ENCODE results near the gene BMAL1. TPM values are rescaled to one million over a fixed set of nuclear protein-coding genes. Genes with fewer than 3 reads are reported as not detected.

The BMAL1 gene
- total RNA-seq, 1 donor from 2014 or later = 36.6 TPM

DNA sequence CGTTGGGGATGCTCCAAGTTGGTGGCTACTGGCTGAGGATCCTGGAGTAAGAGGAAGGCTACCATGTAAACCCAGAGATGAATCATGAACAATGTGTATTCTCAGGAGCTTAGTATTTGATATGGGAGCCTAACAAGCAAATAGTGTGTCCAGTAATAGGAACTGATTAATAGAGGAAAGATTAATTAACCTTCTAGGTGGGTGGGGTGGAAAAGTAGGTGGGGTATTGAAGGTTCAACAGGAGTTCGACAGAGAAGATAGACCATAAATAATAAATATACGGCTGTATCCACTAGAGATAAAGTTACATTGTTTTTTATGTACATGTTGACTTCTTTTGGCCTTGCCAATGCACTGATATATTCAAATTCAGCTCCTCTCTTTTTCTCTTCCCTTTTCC is 43.1 kb downstream of the BMAL1 start:
- Histone ChIP-seq H3K4me3 (ENCODE audit: low read depth, low read length) (no peak overlapping the region), H3K27me3 (ENCODE audit: control insufficient read depth, insufficient read depth, low read length) (no peaks in the 10 kb centered on the region), H3K36me3 (ENCODE audit: control insufficient read depth, insufficient read depth, low read length) (peaks cover 2% of the 10 kb centered on the region)
- FAIRE-seq (no peak), DNase-seq (ENCODE audit: low read depth) (no peak)
- TF ChIP-seq, protein P1, sequence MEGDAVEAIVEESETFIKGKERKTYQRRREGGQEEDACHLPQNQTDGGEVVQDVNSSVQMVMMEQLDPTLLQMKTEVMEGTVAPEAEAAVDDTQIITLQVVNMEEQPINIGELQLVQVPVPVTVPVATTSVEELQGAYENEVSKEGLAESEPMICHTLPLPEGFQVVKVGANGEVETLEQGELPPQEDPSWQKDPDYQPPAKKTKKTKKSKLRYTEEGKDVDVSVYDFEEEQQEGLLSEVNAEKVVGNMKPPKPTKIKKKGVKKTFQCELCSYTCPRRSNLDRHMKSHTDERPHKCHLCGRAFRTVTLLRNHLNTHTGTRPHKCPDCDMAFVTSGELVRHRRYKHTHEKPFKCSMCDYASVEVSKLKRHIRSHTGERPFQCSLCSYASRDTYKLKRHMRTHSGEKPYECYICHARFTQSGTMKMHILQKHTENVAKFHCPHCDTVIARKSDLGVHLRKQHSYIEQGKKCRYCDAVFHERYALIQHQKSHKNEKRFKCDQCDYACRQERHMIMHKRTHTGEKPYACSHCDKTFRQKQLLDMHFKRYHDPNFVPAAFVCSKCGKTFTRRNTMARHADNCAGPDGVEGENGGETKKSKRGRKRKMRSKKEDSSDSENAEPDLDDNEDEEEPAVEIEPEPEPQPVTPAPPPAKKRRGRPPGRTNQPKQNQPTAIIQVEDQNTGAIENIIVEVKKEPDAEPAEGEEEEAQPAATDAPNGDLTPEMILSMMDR (IDR thresholded peaks at IDR 0.05; ENCODE audit: insufficient read depth, low read length, severe bottlenecking) = no peak

DNA sequence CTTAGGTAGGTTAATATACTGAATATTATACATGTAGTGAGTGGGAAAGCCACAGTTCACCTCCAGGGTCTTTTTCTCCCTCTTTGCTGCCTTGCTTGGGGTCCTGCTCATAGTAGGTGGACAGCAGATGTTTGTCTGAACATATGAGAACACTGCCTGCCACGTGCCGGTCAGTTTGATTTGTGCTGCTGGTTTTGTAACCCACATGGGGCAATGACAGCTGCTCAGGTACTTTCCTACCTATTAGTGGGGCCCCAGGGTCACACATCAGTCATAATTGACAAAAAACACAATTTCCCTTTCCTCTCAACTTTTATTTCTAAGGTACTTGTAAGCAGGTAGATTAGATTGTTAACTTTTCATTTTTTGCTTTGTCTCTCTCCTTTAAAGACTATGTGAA is 43.8 kb downstream of the BMAL1 start:
- Histone ChIP-seq H3K27me3 (ENCODE audit: control insufficient read depth, insufficient read depth, low read length) (no peaks in the 10 kb centered on the region), H3K36me3 (ENCODE audit: control insufficient read depth, insufficient read depth, low read length) (peaks cover 2% of the 10 kb centered on the region), H3K4me3 (ENCODE audit: low read depth, low read length) (no peak overlapping the region)
- no peak for DNase-seq (ENCODE audit: low read depth)
- FAIRE-seq = no peak
- TF ChIP-seq, protein P1 (IDR thresholded peaks at IDR 0.05; ENCODE audit: insufficient read depth, low read length, severe bottlenecking) = no peak

DNA sequence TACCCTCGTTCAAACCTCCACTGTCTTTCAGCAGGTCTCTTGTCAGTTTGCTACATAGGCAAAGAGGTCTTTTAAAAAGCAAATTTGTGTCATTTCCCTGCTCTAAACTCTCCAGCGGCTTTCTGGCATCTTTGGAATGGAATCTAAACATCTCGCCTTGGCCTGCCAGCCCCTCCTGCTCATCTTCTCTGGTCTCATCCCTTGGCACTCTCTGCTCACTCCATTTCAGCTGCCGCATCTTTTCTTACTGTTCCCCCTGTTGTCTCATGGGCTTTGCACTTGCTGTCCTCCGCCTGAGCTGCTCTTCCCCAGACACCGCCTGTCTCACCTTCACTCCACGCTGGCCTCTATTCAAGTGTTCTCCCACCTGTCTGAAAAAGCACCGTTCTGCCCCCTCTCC is 46.6 kb downstream of the BMAL1 start:
- H3K27me3 ChIP-seq (ENCODE audit: control insufficient read depth, insufficient read depth, low read length) = no peaks in the 10 kb centered on the region
- peaks cover 2% of the 10 kb centered on the region for H3K36me3 ChIP-seq (ENCODE audit: control insufficient read depth, insufficient read depth, low read length)
- no peak for DNase-seq (ENCODE audit: low read depth)
- H3K4me3 ChIP-seq (ENCODE audit: low read depth, low read length) = no peak overlapping the region
- FAIRE-seq = no peak
- TF ChIP-seq, protein P1 (IDR thresholded peaks at IDR 0.05; ENCODE audit: insufficient read depth, low read length, severe bottlenecking) = no peak

DNA sequence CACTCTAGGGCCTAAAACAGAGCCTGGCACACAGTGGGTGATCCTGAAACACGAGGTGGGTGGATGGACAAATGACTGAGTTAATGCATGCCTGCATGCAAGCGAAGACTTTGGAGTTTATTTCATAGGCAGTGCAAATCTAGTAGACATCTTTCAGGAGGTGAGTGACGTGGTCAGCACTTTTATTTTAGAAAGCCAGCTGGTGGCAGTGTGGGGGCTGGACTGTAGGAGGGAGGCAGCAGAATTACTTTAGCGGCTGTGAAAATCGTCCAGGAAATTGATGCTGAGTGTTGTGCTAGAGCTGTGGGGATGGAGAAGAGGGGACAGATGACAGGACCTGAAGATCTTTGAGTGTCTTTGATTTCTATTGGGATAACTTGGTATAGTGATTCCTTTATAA is 47.1 kb downstream of the BMAL1 start:
- Histone ChIP-seq H3K4me3 (ENCODE audit: low read depth, low read length) (no peak overlapping the region), H3K27me3 (ENCODE audit: control insufficient read depth, insufficient read depth, low read length) (no peaks in the 10 kb centered on the region), H3K36me3 (ENCODE audit: control insufficient read depth, insufficient read depth, low read length) (peaks cover 2% of the 10 kb centered on the region)
- FAIRE-seq = no peak
- DNase-seq (ENCODE audit: low read depth) = no peak
- TF ChIP-seq, protein P1 (IDR thresholded peaks at IDR 0.05; ENCODE audit: insufficient read depth, low read length, severe bottlenecking) = no peak

DNA sequence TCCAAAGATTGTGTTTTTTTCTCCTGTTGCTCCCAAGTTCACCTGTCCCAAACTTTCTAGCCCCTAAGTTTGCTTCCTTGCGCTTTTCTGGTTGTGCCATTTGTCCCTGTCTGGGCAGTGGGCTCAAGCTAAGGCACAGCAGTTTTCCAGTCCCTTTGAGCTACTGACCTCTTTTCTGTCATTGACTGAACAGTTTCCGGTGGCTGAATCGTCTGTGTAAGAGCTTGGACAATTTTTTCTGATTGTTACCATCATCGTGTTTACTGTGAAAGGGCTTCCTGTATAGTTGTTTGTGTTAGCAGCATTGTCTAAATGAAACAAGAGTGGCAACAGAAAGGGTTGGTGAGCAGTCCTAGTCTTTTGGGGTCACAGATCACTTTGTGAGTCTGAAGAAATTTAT is 49.8 kb downstream of the BMAL1 start:
- no peak overlapping the region for H3K4me3 ChIP-seq (ENCODE audit: low read depth, low read length)
- no peaks in the 10 kb centered on the region for H3K27me3 ChIP-seq (ENCODE audit: control insufficient read depth, insufficient read depth, low read length)
- no peaks in the 10 kb centered on the region for H3K36me3 ChIP-seq (ENCODE audit: control insufficient read depth, insufficient read depth, low read length)
- no peak for DNase-seq (ENCODE audit: low read depth)
- TF ChIP-seq, protein P1 (IDR thresholded peaks at IDR 0.05; ENCODE audit: insufficient read depth, low read length, severe bottlenecking) = no peak
- no peak for FAIRE-seq

DNA sequence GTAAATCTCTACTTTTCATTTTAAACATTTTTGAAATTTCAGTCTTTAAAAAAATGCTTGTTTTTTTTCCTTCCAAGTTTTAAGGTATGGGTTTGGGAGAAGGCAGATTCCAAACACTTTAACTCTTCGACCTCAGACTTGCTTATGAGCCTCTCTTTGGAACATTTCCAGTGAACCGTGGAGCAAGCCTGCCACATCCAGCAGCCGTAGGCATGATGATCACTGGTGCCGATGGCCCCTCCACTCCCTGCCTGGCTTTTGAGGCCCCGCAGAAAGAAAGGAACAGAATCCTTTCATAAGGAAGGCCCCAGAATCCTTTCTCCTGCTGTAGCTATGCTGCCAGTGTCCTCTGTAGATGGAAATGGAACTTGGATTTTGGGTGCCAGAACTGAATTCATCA is 50.7 kb downstream of the BMAL1 start:
- Histone ChIP-seq H3K4me3 (ENCODE audit: low read depth, low read length) (no peak overlapping the region), H3K36me3 (ENCODE audit: control insufficient read depth, insufficient read depth, low read length) (no peaks in the 10 kb centered on the region), H3K27me3 (ENCODE audit: control insufficient read depth, insufficient read depth, low read length) (no peaks in the 10 kb centered on the region)
- TF ChIP-seq, protein P1 (IDR thresholded peaks at IDR 0.05; ENCODE audit: insufficient read depth, low read length, severe bottlenecking) = no peak
- FAIRE-seq (no peak), DNase-seq (ENCODE audit: low read depth) (no peak)

Measured in bronchial epithelial cell (primary cell).